KOPT-K1 (cell line): ENCODE results near the gene EOMES.

ENCODE experiments used
- H3K27ac ChIP-seq: fragments of 200-600 bp; sonication (generic); 2 replicates; pipeline ENCODE4 v1.5.1; 2016; ENCODE audit warnings: antibody characterized with exemption, mild to moderate bottlenecking, low read depth, low read length; ENCODE audit not compliant: poor library complexity, severe bottlenecking
- H3K36me3 ChIP-seq: fragments of 200-600 bp; sonication (generic); 2 replicates; pipeline ENCODE4 v1.5.1; 2017; ENCODE audit warnings: antibody characterized with exemption, mild to moderate bottlenecking, low read length, moderate library complexity; ENCODE audit not compliant: insufficient read depth
- H3K9me3 ChIP-seq: fragments of 200-600 bp; sonication (generic); 2 replicates; pipeline ENCODE4 v1.5.1; 2017; ENCODE audit warnings: antibody characterized with exemption, low read length, mild to moderate bottlenecking; ENCODE audit not compliant: insufficient read depth, poor library complexity, severe bottlenecking

The EOMES gene

DNA sequence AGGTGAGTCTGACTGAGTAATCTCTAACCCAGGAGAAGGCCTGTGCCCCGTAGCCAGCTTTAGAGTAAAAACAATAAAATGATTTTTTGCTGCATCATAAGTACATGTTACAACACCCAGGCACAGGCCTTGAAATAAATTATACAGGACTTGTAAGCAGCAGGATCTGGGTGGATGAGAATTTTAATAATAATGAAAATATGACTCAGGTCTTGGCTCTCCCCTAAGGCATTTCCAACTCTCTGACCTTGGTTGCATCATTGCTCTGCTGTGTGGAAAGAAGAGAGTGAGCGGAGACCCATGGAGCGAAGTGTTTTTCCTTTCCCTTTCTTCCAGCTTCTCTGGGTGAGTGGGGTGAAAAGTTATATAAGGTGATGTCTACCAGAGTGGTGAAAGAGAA is 44.6 kb downstream of the EOMES start:
- H3K9me3 ChIP-seq = no peaks in the 10 kb centered on the region
- no peaks in the 10 kb centered on the region for H3K36me3 ChIP-seq
- no peak overlapping the region for H3K27ac ChIP-seq

DNA sequence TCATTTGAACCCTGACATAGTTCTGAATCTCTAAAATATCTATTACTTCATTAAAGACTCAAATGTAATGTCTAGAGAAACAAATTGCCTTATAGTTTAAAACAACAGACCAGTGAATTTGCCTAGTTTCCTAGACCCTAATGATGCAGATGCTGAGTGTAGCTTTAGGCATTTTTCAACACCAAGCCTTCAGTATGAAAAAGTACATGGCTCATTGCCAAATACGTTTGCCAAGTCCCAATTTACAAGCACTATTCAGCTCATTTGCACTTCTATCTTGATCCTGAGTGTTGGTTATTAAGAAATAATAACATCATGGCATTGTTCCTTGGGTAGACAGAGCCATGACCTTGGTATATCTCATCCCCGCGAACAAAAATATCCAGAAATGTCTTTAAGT is 46.8 kb downstream of the EOMES start:
- Histone ChIP-seq H3K27ac (no peak overlapping the region), H3K36me3 (no peaks in the 10 kb centered on the region), H3K9me3 (no peaks in the 10 kb centered on the region)

DNA sequence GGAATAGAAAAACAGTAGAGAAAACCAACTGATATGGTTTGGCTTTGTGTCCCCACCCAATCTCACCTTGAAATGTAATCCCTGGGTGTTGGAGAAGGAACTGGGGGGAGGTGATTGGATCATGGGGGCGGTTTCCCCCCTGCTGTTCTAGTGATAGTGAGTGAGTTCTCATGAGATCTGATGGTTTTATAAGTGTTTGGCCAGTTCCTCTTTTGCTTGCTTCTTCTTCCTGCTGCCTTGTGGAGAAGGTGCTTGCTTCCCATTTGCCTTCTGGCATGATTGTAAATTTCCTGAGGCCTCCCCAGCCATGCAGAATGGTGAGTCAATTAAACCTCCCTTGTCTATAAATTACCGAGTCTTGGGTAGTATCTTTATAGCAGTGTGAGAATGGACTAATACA is 48.4 kb downstream of the EOMES start:
- no peak overlapping the region for H3K27ac ChIP-seq
- no peaks in the 10 kb centered on the region for H3K36me3 ChIP-seq
- no peaks in the 10 kb centered on the region for H3K9me3 ChIP-seq

DNA sequence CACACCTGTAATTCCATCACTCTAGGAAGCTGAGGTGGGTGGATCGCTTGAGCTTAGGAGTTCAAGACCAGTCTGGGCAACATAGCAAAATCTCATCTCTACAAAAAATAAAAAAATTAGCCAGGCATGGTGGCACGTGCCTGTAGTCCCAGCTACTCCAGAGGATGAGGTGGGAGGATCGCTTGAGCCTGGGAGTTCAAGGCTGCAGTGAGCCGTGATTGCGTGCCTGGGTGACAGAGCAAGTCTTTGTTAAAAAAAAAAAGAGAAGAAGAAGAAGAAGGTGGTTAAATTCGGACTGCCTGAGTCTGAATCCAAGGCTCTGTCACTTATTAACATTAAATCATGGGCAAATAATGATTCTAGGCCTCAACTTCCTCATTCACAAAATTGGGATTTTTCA is 51.0 kb downstream of the EOMES start:
- no peaks in the 10 kb centered on the region for H3K36me3 ChIP-seq
- no peak overlapping the region for H3K27ac ChIP-seq
- H3K9me3 ChIP-seq = no peaks in the 10 kb centered on the region

DNA sequence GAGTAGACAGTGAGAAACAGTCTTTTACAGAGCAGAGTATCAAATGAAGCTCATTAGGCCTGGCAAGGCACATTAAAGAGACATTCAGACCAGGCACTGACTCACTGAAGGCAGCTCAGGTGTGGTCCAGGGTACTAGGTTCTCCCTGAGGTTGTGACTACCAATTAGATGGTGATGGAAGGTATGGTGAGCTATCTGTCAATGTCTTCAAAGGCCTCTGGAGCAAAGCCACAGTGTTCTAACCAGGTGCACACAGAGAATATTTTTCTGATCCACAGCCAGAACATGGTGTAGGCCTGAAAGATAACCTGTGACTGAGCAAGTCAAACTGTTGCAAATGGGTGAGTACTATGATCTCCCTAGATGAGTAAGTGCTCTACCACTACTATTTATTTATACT is 51.5 kb downstream of the EOMES start:
- Histone ChIP-seq H3K36me3 (no peaks in the 10 kb centered on the region), H3K9me3 (no peaks in the 10 kb centered on the region), H3K27ac (no peak overlapping the region)

DNA sequence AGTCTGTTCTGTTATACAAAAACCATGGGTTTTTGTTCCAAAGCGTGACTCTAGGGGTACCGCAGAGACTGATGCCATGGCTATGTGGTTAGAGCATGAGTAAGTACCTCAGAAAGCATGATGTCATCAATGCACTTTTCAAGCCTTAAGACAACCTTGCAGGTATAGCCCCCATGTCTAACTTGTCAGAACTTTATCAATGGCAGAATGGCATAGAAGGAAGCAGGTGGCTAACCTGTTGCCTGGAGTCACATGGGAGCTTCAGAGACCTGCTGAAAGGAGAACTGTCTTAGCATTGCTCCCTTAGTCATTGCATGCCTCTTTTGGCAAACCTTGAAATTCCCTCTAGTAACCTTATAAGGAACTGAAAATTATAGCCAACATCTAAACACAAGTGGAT is 52.5 kb downstream of the EOMES start:
- Histone ChIP-seq H3K9me3 (no peaks in the 10 kb centered on the region), H3K36me3 (no peaks in the 10 kb centered on the region)

DNA sequence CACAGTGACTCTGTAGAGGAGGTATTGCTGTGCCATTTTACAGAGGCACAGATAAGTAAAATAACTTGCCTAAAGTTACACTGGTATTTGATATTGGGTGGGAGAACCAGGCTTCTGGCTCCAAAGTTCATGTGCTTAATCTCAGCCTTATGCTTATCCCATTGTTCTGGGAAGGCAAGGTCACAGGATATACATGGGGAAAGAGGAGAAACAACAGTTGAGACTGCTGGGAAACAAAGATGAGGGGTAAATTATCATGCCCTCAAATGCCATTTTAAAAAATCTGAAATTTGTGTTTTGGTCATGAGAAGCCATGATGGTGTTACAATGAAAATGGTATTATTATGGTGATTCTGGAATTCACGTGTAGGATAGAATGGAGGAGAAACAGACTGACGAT is 54.4 kb downstream of the EOMES start:
- Histone ChIP-seq H3K9me3 (no peaks in the 10 kb centered on the region), H3K36me3 (no peaks in the 10 kb centered on the region), H3K27ac (no peak overlapping the region)

More for the DNA sequence above, 52.5 kb downstream of the EOMES start:
- H3K27ac ChIP-seq = no peak overlapping the region

DNA sequence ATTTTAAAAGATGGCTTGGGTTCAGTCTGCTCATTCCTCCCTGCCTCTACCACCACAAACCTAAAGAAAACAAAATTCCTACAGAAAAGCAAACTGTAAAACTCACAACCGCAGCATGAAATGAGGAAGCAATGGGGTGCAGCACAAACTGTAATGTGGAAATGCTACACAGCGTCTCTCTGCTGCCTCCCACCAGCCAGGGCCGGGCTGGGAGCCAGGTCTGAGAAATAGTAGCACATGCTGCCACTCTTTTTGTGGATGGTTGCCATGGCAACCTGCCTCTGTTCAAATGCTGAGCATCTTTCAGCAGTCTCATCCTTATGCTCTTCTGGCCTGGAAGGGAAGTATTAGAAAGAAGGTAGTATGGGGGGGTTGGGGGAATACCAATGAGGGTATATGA is 55.4 kb downstream of the EOMES start:
- Histone ChIP-seq H3K36me3 (no peaks in the 10 kb centered on the region), H3K27ac (no peak overlapping the region), H3K9me3 (no peaks in the 10 kb centered on the region)

DNA sequence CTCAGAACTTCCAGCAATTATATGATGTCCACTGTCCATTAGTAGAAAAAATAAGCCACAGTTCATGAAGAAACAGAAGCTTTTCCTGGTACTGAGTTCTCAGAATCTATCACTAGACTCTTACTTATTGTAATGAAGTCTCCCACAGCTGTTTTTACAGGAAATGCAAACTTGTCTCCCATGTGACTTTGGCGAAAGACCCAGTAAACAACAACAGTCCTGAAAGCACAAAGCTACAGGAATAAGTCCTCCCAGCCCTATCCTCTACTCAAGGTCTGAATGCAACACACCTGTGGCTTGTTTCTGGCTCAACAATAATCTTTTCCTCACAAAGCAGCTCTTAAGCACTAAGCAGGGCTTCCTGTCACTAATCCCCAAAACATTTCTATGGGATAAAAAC is 55.9 kb downstream of the EOMES start:
- Histone ChIP-seq H3K36me3 (no peaks in the 10 kb centered on the region), H3K9me3 (no peaks in the 10 kb centered on the region), H3K27ac (no peak overlapping the region)
